SKM-1 (cell line): Measurements from ENCODE around the gene MIS18BP1.
"Not testable (repeated sequence)": the region's sequence is repeated elsewhere in the genome, so short reads cannot be mapped to it uniquely, and the experiment has no call there.

Experiments used
- DNase-seq: peaks from one replicate; lab custom pipeline; 2025; ENCODE audit not compliant: unreplicated experiment; lab: John Stamatoyannopoulos, UW

The MIS18BP1 gene

GRCh38 chr14:45253070-45253753 lies at the start of gene MIS18BP1:
Gene MIS18BP1, minus strand, starts transcription at chr14:45253202. Its CDS starts 5,916 bp downstream, at chr14:45247286.
- DNase-seq, result peak; percentile 59

DNA sequence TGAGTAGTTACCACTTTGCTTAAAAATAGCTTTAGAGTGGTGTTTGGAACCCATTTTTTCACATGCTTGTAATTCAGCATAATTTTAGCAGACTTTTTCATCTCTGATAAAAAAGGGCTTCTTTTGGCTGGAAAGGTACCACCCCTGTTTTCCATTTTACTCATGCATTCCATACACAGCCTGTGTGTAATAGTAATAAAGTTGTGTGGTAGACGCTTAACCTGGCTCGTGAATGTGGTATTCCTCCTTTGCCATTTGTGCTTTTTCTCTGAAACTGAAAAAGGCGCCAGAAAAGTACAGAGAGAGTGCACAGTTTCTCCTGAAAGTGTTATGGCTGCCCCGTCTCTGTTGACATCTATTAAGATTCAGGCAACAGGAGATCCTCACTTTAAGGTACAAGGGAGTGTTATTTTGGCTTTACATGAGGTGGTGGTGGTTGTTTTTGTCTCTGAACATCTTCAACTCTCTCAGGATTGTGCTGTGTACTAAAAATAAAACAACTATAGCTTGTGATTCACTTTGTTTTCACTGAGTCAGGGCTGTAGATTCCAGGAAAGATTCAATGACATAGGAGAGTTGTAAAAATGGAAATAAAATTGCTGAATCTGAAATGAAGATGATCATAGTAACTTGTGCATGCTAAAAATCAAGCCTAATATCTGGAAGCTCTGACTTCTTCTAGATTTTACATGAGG lies 45.6 kb upstream of the MIS18BP1 start:
- no peak for DNase-seq

DNA sequence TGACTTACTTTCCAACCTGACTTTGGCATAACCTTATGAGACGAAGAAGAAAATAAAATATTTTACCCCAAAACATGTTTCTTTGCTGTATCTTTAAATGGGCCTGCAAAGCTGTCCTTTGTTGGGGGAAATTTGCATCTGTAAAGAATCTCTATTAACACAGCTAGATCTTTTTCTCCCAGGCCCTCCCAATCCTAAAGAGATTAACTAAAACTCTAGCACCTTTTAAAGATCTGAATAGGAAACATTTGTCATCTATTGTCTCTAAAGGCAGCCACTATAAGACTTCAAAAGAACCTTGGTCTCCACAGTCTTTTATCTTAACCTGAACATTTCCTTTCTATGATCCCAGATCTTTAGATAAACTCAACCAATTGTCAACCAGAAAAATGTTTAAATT lies 41.8 kb upstream of the MIS18BP1 start:
- DNase-seq, result not testable (repeated sequence)

GRCh38 chr14:45290547-45290946 lies 37.5 kb upstream of the MIS18BP1 start:
- no peak for DNase-seq

- DNase-seq, result no peak
Observed at GRCh38 chr14:45287610-45288009, 34.6 kb upstream of the MIS18BP1 start.

DNA sequence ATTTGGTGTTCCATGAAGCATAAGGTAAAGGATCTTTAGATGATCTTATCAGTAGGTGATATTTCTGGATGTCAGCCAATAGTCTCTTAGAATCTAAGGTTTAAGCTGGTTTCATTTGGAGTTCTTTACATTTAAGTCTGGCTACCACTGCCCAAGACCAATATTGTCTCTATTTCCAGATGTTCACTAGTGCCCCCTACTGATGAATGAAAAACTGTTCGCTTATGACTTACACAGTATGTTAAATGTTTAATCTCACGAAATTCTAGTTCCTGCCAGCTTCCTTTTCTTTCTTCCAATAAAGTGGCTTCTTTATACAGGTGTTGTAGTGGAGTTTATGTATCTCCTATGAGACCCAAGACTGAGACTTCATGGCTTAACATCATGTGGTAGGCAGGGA lies 31.8 kb upstream of the MIS18BP1 start:
- no peak for DNase-seq

DNA sequence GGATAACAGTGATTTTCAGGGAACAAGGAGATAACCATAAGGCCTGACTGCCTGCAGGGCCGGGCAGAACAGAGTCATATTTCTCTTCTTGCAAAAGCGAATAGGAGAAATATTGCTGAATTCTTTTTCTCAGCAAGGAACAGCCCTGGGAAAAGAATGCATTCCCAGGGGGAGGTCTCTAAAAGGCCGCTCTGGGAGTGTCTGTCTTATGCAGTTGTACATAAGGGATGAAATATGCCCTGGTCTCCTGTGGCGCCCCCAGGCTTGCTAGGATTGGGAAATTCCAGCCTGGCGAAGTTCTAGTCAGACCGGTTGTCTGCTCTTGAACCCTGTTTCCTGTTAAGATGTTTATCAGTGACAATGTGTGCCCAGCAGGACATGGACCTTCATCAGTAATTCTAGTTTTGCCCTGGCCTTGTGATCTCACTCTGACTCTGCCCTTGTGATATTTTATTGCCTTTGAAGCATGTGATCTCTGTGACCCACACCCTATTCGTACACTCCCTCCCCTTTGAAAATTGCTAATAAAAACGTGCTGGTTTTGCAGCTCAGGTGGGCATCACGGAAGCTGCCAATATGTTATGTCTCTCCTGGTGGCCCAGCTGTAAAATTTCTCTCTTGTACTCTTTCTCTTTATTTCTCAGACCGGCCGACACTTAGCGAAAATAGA lies 28.9 kb upstream of the MIS18BP1 start:
- DNase-seq, result not testable (repeated sequence)

- no peak for DNase-seq
Observed at GRCh38 chr14:45271858-45272537, 19.0 kb upstream of the MIS18BP1 start.

GRCh38 chr14:45270031-45270430 lies 17.0 kb upstream of the MIS18BP1 start:
- DNase-seq, result no peak

DNA sequence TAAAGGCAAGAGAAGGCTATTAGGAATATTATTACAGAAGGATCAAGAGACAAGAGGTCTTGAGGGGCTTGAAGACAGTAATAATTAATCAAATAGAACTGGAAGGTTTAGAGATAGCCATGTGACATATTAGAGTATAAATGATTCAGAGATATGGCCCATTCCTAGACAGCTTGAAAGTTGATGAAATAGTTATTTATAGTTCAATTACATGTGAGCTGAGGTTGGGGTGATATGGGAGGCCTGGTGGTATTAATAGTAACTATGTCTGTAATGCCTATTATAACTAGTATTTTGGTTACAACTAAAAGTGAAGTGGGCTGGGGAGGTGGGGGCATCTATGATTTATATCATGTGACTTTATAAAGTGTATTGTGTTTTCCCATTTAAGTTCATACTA lies 14.1 kb upstream of the MIS18BP1 start:
- no peak for DNase-seq

DNA sequence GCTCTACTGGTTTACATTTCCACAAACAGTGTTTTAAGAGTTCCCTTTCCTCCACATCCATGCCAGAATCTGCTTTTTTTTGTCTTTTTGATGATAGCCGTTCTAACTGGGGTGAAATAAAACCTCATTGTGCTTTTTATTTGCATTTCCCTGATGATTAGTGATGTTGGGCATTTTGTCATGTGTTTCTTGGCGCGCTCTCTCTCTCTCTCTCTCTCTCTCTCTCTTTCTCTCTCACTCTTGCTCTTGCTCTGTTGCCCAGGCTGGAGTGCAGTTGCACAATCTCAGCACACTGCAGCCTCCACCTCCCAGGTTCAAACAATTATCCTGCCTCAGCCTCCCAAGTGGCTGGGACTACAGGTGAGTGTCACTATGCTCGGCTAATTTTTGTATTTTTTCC lies 9.6 kb upstream of the MIS18BP1 start:
- no peak for DNase-seq

GRCh38 chr14:45261209-45261608 lies 8.2 kb upstream of the MIS18BP1 start:
- DNase-seq, result no peak

DNA sequence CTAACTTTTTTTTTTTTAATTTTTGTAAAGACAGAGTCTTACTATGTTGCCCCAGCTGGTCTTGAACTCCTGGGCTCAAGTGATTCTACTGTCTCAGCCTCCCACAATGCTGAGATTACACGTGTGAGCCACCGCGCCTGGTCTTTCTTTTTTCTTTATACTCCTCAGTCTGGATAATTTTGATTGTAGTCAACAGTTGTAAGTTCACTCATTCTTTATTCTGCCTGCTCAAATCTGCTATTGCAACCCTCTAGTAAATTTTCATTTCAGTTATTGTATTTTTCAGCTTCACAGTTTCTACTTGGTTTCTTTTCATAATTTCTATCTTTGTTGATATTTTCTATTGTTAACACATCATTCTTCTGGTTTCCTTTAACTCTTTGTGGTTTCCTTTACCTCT lies 5.8 kb upstream of the MIS18BP1 start:
- DNase-seq, result no peak

DNA sequence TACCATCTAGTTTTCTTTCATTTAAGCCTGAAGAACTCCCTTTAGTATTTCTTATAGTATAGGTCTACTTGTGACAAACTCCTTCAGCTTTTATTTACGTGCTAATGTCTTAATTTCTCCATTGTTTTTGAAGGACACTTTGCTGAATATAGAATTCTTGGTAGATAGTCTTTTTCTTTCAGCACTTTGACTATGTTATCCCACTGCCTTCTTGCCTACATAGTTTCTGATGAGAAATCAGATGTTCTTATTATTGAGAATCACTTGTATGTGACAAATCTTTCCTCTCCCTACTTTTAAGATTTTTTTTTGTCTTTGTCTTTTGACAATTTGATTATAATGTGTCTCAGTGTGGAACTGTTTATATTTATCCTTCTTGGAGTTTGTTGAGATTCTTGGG lies 5.1 kb upstream of the MIS18BP1 start:
- no peak for DNase-seq

- no peak for DNase-seq
Observed at GRCh38 chr14:45254771-45255170, 1.8 kb upstream of the MIS18BP1 start.

DNA sequence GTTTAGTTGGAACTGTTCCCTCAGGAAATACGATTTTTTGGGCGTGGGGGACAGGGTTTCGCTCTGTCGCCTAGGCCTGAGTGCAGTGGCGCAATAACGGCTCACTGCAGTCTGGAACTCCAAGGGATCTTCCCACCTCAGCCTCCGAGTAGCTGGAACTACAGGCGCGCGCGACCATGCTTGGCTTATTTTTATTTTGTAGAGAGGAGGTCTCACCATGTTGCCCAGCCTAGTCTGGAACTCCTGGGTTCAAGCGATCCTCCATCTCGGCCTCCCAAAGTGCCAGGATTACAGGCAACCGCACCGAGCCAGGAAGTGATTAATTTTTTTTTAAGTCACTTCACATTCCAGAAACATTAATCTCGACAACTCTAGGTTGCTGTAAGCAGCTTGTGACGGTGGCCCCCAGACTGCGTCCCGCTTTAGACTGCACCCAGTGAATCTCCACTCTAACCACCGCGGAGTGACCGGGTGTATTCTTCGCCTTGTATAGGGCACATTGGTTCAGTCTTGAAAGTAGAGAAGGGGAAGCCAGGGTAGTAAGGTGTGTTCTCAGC lies 830 bp upstream of the MIS18BP1 start:
- DNase-seq, result no peak

- no peak for DNase-seq
Observed at GRCh38 chr14:45252366-45253069, 484 bp downstream of the MIS18BP1 start.

GRCh38 chr14:45251912-45252311 lies 1.1 kb downstream of the MIS18BP1 start:
- DNase-seq, result peak; percentile 33

DNA sequence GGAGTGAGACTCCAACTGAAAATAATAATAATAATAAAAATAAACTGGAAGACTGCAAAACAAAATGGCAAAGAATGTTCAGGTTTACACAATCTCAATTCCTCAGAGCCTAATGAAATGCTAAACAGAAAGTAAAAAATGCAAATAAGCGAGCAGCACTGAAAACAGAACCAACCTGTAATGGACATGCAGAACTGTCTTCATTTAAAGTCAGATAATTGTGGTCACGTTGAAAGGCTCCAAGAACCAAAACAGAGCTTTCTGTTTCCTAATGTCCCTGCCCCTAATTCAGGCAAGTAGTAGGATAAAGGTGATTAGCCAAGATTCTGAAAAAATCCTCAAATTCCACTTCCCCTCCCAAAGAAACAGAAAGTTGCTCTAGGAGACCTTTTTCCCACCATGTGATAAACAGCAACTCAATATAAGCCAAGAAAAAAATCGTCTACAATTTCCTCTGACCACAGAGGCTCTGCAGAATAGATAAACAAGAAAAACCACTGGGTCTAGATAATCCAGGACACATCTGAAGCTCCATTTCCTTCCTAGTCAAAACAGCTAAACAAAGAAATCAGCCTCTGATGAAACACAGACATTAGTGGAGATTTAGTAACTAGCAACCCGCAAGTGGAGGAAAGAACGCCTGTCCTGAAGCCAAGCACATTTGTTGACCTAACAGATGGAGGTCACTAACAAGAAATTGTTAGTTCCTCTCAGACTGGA lies 3.0 kb downstream of the MIS18BP1 start:
- DNase-seq, result peak; percentile 23

DNA sequence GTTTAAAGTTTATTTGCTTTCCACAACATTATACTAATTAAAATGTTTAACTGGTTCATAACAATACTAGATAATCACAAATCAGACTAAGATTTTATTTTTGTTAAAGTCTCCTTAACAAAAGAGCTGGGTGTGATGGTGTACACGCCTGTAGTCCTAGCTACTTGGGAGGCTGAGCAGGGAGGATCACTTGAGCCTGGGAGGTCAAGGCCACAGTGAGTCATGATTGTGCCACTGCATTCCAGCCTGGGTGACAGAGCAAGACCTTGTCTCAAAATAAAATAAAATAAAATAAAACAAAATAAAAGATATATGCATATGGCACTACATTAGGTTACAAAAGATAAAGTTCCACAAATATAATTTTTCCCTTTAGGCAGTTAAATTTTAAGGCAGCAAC lies 5.6 kb downstream of the MIS18BP1 start:
- DNase-seq, result no peak
